ENCODE measurements around the gene CTNNBIP1.

CTNNBIP1 gene

GRCh38 chr1:9877962-9878361 lies 32.1 kb downstream of the CTNNBIP1 start:
- TF ChIP-seq, protein P1, sequence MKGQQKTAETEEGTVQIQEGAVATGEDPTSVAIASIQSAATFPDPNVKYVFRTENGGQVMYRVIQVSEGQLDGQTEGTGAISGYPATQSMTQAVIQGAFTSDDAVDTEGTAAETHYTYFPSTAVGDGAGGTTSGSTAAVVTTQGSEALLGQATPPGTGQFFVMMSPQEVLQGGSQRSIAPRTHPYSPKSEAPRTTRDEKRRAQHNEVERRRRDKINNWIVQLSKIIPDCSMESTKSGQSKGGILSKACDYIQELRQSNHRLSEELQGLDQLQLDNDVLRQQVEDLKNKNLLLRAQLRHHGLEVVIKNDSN (IDR thresholded peaks at IDR 0.05), result no peak
- peak; percentile 47; the same call in 1 of the 2 replicates for TF ChIP-seq EP300 (IDR thresholded peaks at IDR 0.05; ENCODE audit: borderline replicate concordance)
- TF ChIP-seq TEAD4 (IDR thresholded peaks at IDR 0.05), result no peak
- TF ChIP-seq TCF12 (IDR thresholded peaks at IDR 0.05; ENCODE audit: low read depth), result peak; percentile 47; the same call in 1 of the 2 replicates
- TF ChIP-seq REST (IDR thresholded peaks at IDR 0.05; ENCODE audit: low read depth), result no peak
- TF ChIP-seq, protein P2, sequence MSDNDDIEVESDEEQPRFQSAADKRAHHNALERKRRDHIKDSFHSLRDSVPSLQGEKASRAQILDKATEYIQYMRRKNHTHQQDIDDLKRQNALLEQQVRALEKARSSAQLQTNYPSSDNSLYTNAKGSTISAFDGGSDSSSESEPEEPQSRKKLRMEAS (IDR thresholded peaks at IDR 0.05), result peak; percentile 68
- TF ChIP-seq RAD21 (IDR thresholded peaks at IDR 0.05; ENCODE audit: low read depth), result no peak
- no peak for TF ChIP-seq CREB1 (IDR thresholded peaks at IDR 0.05; ENCODE audit: low read depth)
- TF ChIP-seq FOXM1 (IDR thresholded peaks at IDR 0.05; ENCODE audit: borderline replicate concordance, low read depth), result no peak
- TF ChIP-seq TAF1 (IDR thresholded peaks at IDR 0.05; ENCODE audit: low read depth), result no peak
- TF ChIP-seq EGR1 (IDR thresholded peaks at IDR 0.05), result no peak
- no peak for TF ChIP-seq YY1 (IDR thresholded peaks at IDR 0.05; ENCODE audit: low read depth)
- TF ChIP-seq CEBPB (IDR thresholded peaks at IDR 0.05), result no peak; the same call in 1 of the 2 replicates
- no peak for TF ChIP-seq ZBTB7A (IDR thresholded peaks at IDR 0.05; ENCODE audit: low read depth)
- TF ChIP-seq NFIC (IDR thresholded peaks at IDR 0.05), result peak; percentile 51; the same call in 1 of the 2 replicates

- TF ChIP-seq REST (IDR thresholded peaks at IDR 0.05; ENCODE audit: low read depth) (no peak), TEAD4 (IDR thresholded peaks at IDR 0.05) (no peak), EP300 (IDR thresholded peaks at IDR 0.05; ENCODE audit: borderline replicate concordance) (no peak), RAD21 (IDR thresholded peaks at IDR 0.05; ENCODE audit: low read depth) (no peak), FOXM1 (IDR thresholded peaks at IDR 0.05; ENCODE audit: borderline replicate concordance, low read depth) (no peak), CREB1 (IDR thresholded peaks at IDR 0.05; ENCODE audit: low read depth) (no peak), YY1 (IDR thresholded peaks at IDR 0.05; ENCODE audit: low read depth) (no peak), NFIC (IDR thresholded peaks at IDR 0.05) (no peak), TCF12 (IDR thresholded peaks at IDR 0.05; ENCODE audit: low read depth) (no peak)
Observed at GRCh38 chr1:9875636-9876000, 34.5 kb downstream of the CTNNBIP1 start.

- TF ChIP-seq TAF1 (IDR thresholded peaks at IDR 0.05; ENCODE audit: low read depth), result no peak
- no peak for TF ChIP-seq TCF12 (IDR thresholded peaks at IDR 0.05; ENCODE audit: low read depth)
- no peak for TF ChIP-seq NFIC (IDR thresholded peaks at IDR 0.05)
- no peak for TF ChIP-seq EP300 (IDR thresholded peaks at IDR 0.05; ENCODE audit: borderline replicate concordance)
- no peak for TF ChIP-seq FOXM1 (IDR thresholded peaks at IDR 0.05; ENCODE audit: borderline replicate concordance, low read depth)
- no peak for TF ChIP-seq YY1 (IDR thresholded peaks at IDR 0.05; ENCODE audit: low read depth)
- no peak for TF ChIP-seq REST (IDR thresholded peaks at IDR 0.05; ENCODE audit: low read depth)
- peak; percentile 63 for TF ChIP-seq ZBTB7A (IDR thresholded peaks at IDR 0.05; ENCODE audit: low read depth)
- TF ChIP-seq, protein P1 (IDR thresholded peaks at IDR 0.05), result no peak
- peak; percentile 93 for TF ChIP-seq RAD21 (IDR thresholded peaks at IDR 0.05; ENCODE audit: low read depth)
- no peak for TF ChIP-seq TEAD4 (IDR thresholded peaks at IDR 0.05)
- TF ChIP-seq CEBPB (IDR thresholded peaks at IDR 0.05), result no peak
- TF ChIP-seq CREB1 (IDR thresholded peaks at IDR 0.05; ENCODE audit: low read depth), result no peak
- TF ChIP-seq, protein P2 (IDR thresholded peaks at IDR 0.05), result no peak
- no peak for TF ChIP-seq EGR1 (IDR thresholded peaks at IDR 0.05)
Observed at GRCh38 chr1:9874959-9875635, 35.0 kb downstream of the CTNNBIP1 start.

DNA sequence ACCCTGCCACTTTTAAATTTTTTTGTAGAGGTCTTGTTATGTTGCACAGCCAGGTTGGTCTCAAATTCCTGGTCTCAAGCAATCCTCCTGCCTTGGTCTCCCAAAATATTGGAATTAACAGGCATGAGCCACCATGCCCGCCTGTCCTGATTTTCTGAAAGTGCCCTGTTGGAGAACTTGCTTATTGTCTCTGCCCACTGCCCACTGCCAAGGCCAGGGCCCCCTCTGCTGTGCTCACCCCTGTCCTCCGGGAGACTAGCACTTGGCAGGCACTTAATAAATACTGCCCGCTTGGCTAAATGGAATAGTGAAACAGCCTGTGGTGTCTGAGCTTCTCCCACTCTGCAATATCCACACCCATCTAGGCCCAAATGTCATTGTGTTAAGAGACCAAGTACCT lies 35.7 kb downstream of the CTNNBIP1 start:
- no peak for TF ChIP-seq TCF12 (IDR thresholded peaks at IDR 0.05; ENCODE audit: low read depth)
- no peak for TF ChIP-seq CEBPB (IDR thresholded peaks at IDR 0.05)
- TF ChIP-seq, protein P1 (IDR thresholded peaks at IDR 0.05), result no peak
- TF ChIP-seq REST (IDR thresholded peaks at IDR 0.05; ENCODE audit: low read depth), result no peak
- no peak for TF ChIP-seq YY1 (IDR thresholded peaks at IDR 0.05; ENCODE audit: low read depth)
- no peak for TF ChIP-seq RAD21 (IDR thresholded peaks at IDR 0.05; ENCODE audit: low read depth)
- no peak for TF ChIP-seq TEAD4 (IDR thresholded peaks at IDR 0.05)
- TF ChIP-seq EP300 (IDR thresholded peaks at IDR 0.05; ENCODE audit: borderline replicate concordance), result no peak
- no peak for TF ChIP-seq CREB1 (IDR thresholded peaks at IDR 0.05; ENCODE audit: low read depth)
- no peak for TF ChIP-seq FOXM1 (IDR thresholded peaks at IDR 0.05; ENCODE audit: borderline replicate concordance, low read depth)
- TF ChIP-seq ZBTB7A (IDR thresholded peaks at IDR 0.05; ENCODE audit: low read depth), result no peak
- TF ChIP-seq NFIC (IDR thresholded peaks at IDR 0.05), result no peak
- no peak for TF ChIP-seq EGR1 (IDR thresholded peaks at IDR 0.05)
- TF ChIP-seq, protein P2 (IDR thresholded peaks at IDR 0.05), result no peak
- TF ChIP-seq TAF1 (IDR thresholded peaks at IDR 0.05; ENCODE audit: low read depth), result no peak
